ENCODE results near the gene TNFRSF6B. TPM values are rescaled to one million over a fixed set of nuclear protein-coding genes. Genes with fewer than 3 reads are reported as not detected.

The TNFRSF6B gene
- total RNA-seq, 1 experiment from 2014 or later, result not detected

DNA sequence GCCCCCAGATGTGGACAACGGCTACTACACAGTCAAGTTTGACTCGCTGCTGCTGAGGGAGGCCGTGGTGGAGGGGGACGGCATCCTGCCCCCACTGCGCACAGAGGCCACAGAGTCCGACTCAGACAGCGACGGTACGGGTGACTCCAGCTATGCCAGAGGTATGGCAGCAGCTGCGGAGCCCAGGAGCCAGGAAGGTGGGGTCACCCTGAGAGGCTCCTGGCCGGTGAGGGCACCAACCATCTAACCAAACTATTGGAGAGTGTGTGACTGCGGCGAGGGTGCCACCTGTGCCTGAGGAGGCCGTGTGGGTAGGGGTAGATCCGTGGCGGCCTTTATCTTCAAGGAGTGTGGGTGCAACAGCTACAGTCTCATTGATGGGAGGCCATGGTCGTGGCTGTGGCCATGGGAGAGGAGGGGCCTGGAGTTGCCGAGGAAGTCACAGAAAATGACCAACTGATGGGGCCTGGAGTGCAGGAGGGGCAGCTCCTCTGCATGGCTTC lies 37.2 kb downstream of the TNFRSF6B start:
- Histone ChIP-seq H3K4me2 (no peak overlapping the region), H3K9me2 (ENCODE audit: insufficient read depth) (no peaks in the 10 kb centered on the region), H3K9me3 (ENCODE audit: insufficient read depth, low read depth) (no peaks in the 10 kb centered on the region), H3K27me3 (ENCODE audit: insufficient read depth, low read depth) (no peaks in the 10 kb centered on the region), H3K36me3 (ENCODE audit: low read depth) (peaks cover 10% of the 10 kb centered on the region; the same call in 1 of the 2 replicates), H4K20me1 (ENCODE audit: insufficient read depth) (peaks cover 16% of the 10 kb centered on the region), H3K27ac (no peak overlapping the region), H3K79me2 (ENCODE audit: low read depth) (peaks cover 4% of the 10 kb centered on the region; the same call in 1 of the 2 replicates), H3F3A (ENCODE audit: insufficient read depth, low read depth) (peaks cover 33% of the 10 kb centered on the region; the same call in 1 of the 2 replicates), H3K4me1 (replicated peaks; ENCODE audit: insufficient read depth) (no peaks in the 10 kb centered on the region), H2AFZ (no peak overlapping the region), H3K4me3 (no peak overlapping the region)
- TF ChIP-seq EZH2 (IDR thresholded peaks at IDR 0.05; ENCODE audit: low read depth), result no peak
- TF ChIP-seq, protein P1, sequence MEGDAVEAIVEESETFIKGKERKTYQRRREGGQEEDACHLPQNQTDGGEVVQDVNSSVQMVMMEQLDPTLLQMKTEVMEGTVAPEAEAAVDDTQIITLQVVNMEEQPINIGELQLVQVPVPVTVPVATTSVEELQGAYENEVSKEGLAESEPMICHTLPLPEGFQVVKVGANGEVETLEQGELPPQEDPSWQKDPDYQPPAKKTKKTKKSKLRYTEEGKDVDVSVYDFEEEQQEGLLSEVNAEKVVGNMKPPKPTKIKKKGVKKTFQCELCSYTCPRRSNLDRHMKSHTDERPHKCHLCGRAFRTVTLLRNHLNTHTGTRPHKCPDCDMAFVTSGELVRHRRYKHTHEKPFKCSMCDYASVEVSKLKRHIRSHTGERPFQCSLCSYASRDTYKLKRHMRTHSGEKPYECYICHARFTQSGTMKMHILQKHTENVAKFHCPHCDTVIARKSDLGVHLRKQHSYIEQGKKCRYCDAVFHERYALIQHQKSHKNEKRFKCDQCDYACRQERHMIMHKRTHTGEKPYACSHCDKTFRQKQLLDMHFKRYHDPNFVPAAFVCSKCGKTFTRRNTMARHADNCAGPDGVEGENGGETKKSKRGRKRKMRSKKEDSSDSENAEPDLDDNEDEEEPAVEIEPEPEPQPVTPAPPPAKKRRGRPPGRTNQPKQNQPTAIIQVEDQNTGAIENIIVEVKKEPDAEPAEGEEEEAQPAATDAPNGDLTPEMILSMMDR (conservative IDR thresholded peaks at IDR 0.05), result no peak
- DNase-seq, result peak in 1 of 2 experiments; percentile 26
- intact Hi-C loops (cut with micrococcal nuclease; ENCODE audit: unreplicated experiment), result no loop called here
- no TSS peak for BruUV-seq (replicated peaks)
- POLR2A ChIA-PET (ENCODE audit: unreplicated experiment), result interaction anchor here (0.6 kb wide), 1 partner anchor 209 kb away, joined by 8 read pairs; no protein-coding TSS in a partner anchor
- CTCF ChIA-PET, result no interaction called here

- peak in 1 of 2 experiments; percentile 21 for DNase-seq
- no TSS peak for BruUV-seq (replicated peaks)
- peaks cover 4% of the 10 kb centered on the region; the same call in 1 of the 2 replicates for H3K79me2 ChIP-seq (ENCODE audit: low read depth)
- no peaks in the 10 kb centered on the region for H3K9me2 ChIP-seq (ENCODE audit: insufficient read depth)
- intact Hi-C loops (cut with micrococcal nuclease; ENCODE audit: unreplicated experiment), result no loop called here
- peaks cover 36% of the 10 kb centered on the region; the same call in 1 of the 2 replicates for H3F3A ChIP-seq (ENCODE audit: insufficient read depth, low read depth)
- CTCF ChIA-PET, result no interaction called here
- H3K36me3 ChIP-seq (ENCODE audit: low read depth), result peaks cover 10% of the 10 kb centered on the region; the same call in 1 of the 2 replicates
- no peaks in the 10 kb centered on the region for H3K27me3 ChIP-seq (ENCODE audit: insufficient read depth, low read depth)
- TF ChIP-seq, protein P1 (conservative IDR thresholded peaks at IDR 0.05), result no peak
- H3K4me3 ChIP-seq, result no peak overlapping the region
- no peaks in the 10 kb centered on the region for H3K9me3 ChIP-seq (ENCODE audit: insufficient read depth, low read depth)
- H2AFZ ChIP-seq, result no peak overlapping the region
- no peak overlapping the region for H3K27ac ChIP-seq
- no peak overlapping the region for H3K4me2 ChIP-seq
- POLR2A ChIA-PET (ENCODE audit: unreplicated experiment), result no interaction called here
- H3K4me1 ChIP-seq (replicated peaks; ENCODE audit: insufficient read depth), result no peaks in the 10 kb centered on the region
- peaks cover 16% of the 10 kb centered on the region for H4K20me1 ChIP-seq (ENCODE audit: insufficient read depth)
These were observed 37.9 kb downstream of the TNFRSF6B start for GRCh38 chr20:63734111-63734945.

GRCh38 chr20:63734946-63735858 lies 38.8 kb downstream of the TNFRSF6B start:
- intact Hi-C loops (cut with micrococcal nuclease; ENCODE audit: unreplicated experiment), result no loop called here
- H3K27ac ChIP-seq, result no peak overlapping the region
- H3K36me3 ChIP-seq (ENCODE audit: low read depth), result peaks cover 7% of the 10 kb centered on the region; the same call in 1 of the 2 replicates
- no peak overlapping the region for H2AFZ ChIP-seq
- peaks cover 16% of the 10 kb centered on the region for H4K20me1 ChIP-seq (ENCODE audit: insufficient read depth)
- peaks cover 4% of the 10 kb centered on the region; the same call in 1 of the 2 replicates for H3K79me2 ChIP-seq (ENCODE audit: low read depth)
- BruUV-seq (replicated peaks), result TSS peak; percentile 7
- H3K27me3 ChIP-seq (ENCODE audit: insufficient read depth, low read depth), result no peaks in the 10 kb centered on the region
- CTCF ChIA-PET, result no interaction called here
- no peaks in the 10 kb centered on the region for H3K4me1 ChIP-seq (replicated peaks; ENCODE audit: insufficient read depth)
- no peaks in the 10 kb centered on the region for H3K9me3 ChIP-seq (ENCODE audit: insufficient read depth, low read depth)
- no peak overlapping the region for H3K4me3 ChIP-seq
- DNase-seq, result peak in 1 of 2 experiments; percentile 19
- peaks cover 37% of the 10 kb centered on the region for H3F3A ChIP-seq (ENCODE audit: insufficient read depth, low read depth)
- no peak overlapping the region for H3K4me2 ChIP-seq
- TF ChIP-seq EZH2 (IDR thresholded peaks at IDR 0.05; ENCODE audit: low read depth), result no peak
- TF ChIP-seq, protein P1 (conservative IDR thresholded peaks at IDR 0.05), result no peak
- POLR2A ChIA-PET (ENCODE audit: unreplicated experiment), result interaction anchor here (0.6 kb wide), 1 partner anchor 221 kb away, joined by 6 read pairs; the partner anchor contains the start of gene UCKL1
- H3K9me2 ChIP-seq (ENCODE audit: insufficient read depth), result no peaks in the 10 kb centered on the region

All from PC-9 (cell line).